PC-3 (cell line): Measurements from ENCODE around the gene RORB. TPM values are rescaled to one million over a fixed set of nuclear protein-coding genes. Genes with fewer than 3 reads are reported as not detected.

ENCODE experiments used
- ATAC-seq: fragments of 200-7000 bp; cut with Tn5 transposase; 2 replicates; pipeline ENCODE4 v1.9.1; 2020; ENCODE audit warnings: mild to moderate bottlenecking, moderate library complexity
- Bru-seq: library from RNA; stranded (reverse); fragments of 400-500 nt; gene quantifications from one replicate; lab custom pipeline; 2021; lab: Mats Ljungman, UMichigan
- BruChase-seq, 2 experiments: library from RNA; stranded (reverse); fragments of 400-500 nt; gene quantifications; one replicate each; lab custom pipeline; 2021; lab: Mats Ljungman, UMichigan
- BruUV-seq: library from RNA; stranded (reverse); fragments of 400-500 nt; replicated peaks from 2 replicates; lab custom pipeline; 2021; lab: Mats Ljungman, UMichigan
- CTCF ChIA-PET: fragments of 300-600 bp; sonication (Branson Sonifier 250); formaldehyde crosslinking; loops from one replicate; lab custom pipeline; 2022; ENCODE audit warnings: antibody characterized with exemption; lab: Charles Lee
- POLR2A ChIA-PET: fragments of 300-600 bp; sonication (Branson Sonifier 250); formaldehyde crosslinking; loops from one replicate; lab custom pipeline; 2022; ENCODE audit warnings: antibody characterized with exemption; ENCODE audit not compliant: unreplicated experiment; lab: Charles Lee
- DNase-seq: peaks from one replicate; pipeline ENCODE4 v3.0.0-alpha.2; 2015
- H2AFZ ChIP-seq: fragments of 300-600 bp; sonication (generic); 2 replicates; pipeline ENCODE4 v1.6.0; 2016; ENCODE audit warnings: antibody characterized with exemption, low read length
- H3F3A ChIP-seq: fragments of 300-600 bp; sonication (generic); one replicate; pipeline ENCODE4 v1.6.0; 2017; ENCODE audit warnings: antibody characterized with exemption, low read length, control low read depth, mild to moderate bottlenecking; ENCODE audit not compliant: unreplicated experiment
- H3K27ac ChIP-seq: fragments of 300-600 bp; sonication (generic); 2 replicates; pipeline ENCODE4 v1.5.1; 2016; ENCODE audit warnings: mild to moderate bottlenecking, low read length
- H3K27me3 ChIP-seq: fragments of 300-600 bp; sonication (generic); 2 replicates; pipeline ENCODE4 v1.6.1; 2016; ENCODE audit warnings: low read length, mixed read lengths
- H3K36me3 ChIP-seq: fragments of 300-600 bp; sonication (generic); 2 replicates; pipeline ENCODE4 v1.6.1; 2016; ENCODE audit warnings: low read depth, mixed run types, low read length, mixed read lengths
- H3K4me1 ChIP-seq: fragments of 300-600 bp; sonication (generic); 2 replicates; pipeline ENCODE4 v1.5.1; 2016; ENCODE audit warnings: low read length; ENCODE audit not compliant: insufficient read depth
- H3K4me2 ChIP-seq: fragments of 300-600 bp; sonication (generic); 2 replicates; pipeline ENCODE4 v1.6.0; 2016; ENCODE audit warnings: low read length
- H3K4me3 ChIP-seq: fragments of 300-600 bp; sonication (generic); 2 replicates; pipeline ENCODE4 v1.5.1; 2016; ENCODE audit warnings: mild to moderate bottlenecking, low read length, mixed read lengths
- H3K79me2 ChIP-seq: fragments of 300-600 bp; sonication (generic); 2 replicates; pipeline ENCODE4 v1.6.1; 2017; ENCODE audit warnings: low read length, mixed read lengths
- H3K9ac ChIP-seq: fragments of 300-600 bp; sonication (generic); 2 replicates; pipeline ENCODE4 v1.6.0; 2016; ENCODE audit warnings: mild to moderate bottlenecking, low read length
- H3K9me2 ChIP-seq: fragments of 300-600 bp; sonication (generic); replicated peaks from 2 replicates; pipeline ENCODE4 v1.6.1; 2016; ENCODE audit warnings: mixed run types, low read length, mixed read lengths
- H3K9me3 ChIP-seq: fragments of 300-600 bp; sonication (generic); 2 replicates; pipeline ENCODE4 v1.6.1; 2016; ENCODE audit warnings: low read length, mixed read lengths
- H4K20me1 ChIP-seq: fragments of 300-600 bp; sonication (generic); 2 replicates; pipeline ENCODE4 v1.6.1; 2016; ENCODE audit warnings: low read length, mixed read lengths
- EZH2 ChIP-seq: fragments of 300-600 bp; sonication (generic); IDR thresholded peaks from one replicate; pipeline ENCODE4 v1.6.1; 2017; ENCODE audit warnings: antibody characterized with exemption, mild to moderate bottlenecking, low read length; ENCODE audit not compliant: unreplicated experiment
- EZH2phosphoT487 ChIP-seq: fragments of 300-600 bp; sonication (generic); IDR thresholded peaks from 2 replicates; pipeline ENCODE4 v1.6.1; 2018; ENCODE audit warnings: mild to moderate bottlenecking, antibody characterized with exemption, low read length, borderline replicate concordance
- intact Hi-C: fragments of 100-400 bp; cut with micrococcal nuclease; formaldehyde crosslinking; loops from 2 replicates; pipeline ENCODE4 v1.9.0; 2023
- long read RNA-seq: library from polyadenylated mRNA; unstranded; transcript quantifications from one replicate; pipeline ENCODE4 v2.0.0, GENCODE V29; 2021; ENCODE audit not compliant: unreplicated experiment
- total RNA-seq: library from RNA; depleted of rRNA; stranded (reverse); fragments of >200 nt; gene quantifications from 2 replicates; pipeline ENCODE4 v1.2.3, GENCODE V29; 2014; rRNA removed
- TF ChIP-seq, protein P1 (sequence below): fragments of 300-600 bp; sonication (generic); conservative IDR thresholded peaks from 2 replicates; pipeline ENCODE4 v1.5.1; 2017; ENCODE audit warnings: antibody characterized with exemption, low read depth, mild to moderate bottlenecking, low read length

The RORB gene
- total RNA-seq: 0.06 TPM in 1 of 2 replicates, not detected in the other
- percentile 0 among the genes with signal in this experiment for Bru-seq, nascent RNA
- BruChase-seq, experiment 1, labeled RNA remaining after a 6-hour chase: not detected
- BruChase-seq, experiment 2, labeled RNA remaining after a 2-hour chase: percentile 0 among the genes with signal in this experiment
- long read RNA-seq: 0 reads

DNA sequence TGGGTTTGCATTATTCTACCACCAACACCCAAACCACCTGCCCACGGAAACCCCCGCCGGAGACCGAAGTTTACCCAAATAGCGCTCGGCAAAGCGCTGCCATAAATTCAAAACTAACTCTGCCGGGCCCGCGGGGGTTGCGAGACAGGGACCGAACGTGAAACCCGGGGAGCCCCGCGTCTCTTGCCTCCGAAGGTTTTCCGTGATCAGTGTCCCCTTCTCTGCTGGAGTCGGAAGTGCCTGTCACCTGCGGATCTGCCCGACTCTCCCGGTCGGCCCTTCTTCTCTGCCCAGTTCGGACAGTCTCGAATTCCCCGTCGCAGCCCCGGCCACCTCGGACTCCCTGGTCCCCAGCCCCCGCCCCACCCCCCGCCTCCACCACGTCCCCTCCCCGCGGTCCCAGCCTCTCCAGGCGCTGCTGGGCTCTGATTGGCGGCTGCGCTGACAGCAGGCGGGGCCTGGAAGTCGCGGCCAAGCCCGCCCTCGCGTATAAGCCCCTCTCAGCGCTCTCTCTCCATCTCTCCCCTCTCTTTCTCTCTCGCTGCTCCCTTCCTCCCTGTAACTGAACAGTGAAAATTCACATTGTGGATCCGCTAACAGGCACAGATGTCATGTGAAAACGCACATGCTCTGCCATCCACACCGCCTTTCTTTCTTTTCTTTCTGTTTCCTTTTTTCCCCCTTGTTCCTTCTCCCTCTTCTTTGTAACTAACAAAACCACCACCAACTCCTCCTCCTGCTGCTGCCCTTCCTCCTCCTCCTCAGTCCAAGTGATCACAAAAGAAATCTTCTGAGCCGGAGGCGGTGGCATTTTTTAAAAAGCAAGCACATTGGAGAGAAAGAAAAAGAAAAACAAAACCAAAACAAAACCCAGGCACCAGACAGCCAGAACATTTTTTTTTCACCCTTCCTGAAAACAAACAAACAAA, at the start of gene RORB:
Gene RORB (plus strand): TSS at position 517 of the 929 bp plus-strand sequence. CDS start 642 bp downstream, outside the sequence.
- Histone ChIP-seq H3K9me3 (no peaks in the 10 kb centered on the region), H2AFZ (peak within 1 kb of the TSS; percentile 77), H3K4me2 (peak within 1 kb of the TSS; percentile 89), H3K9ac (no peak within 1 kb of the TSS), H3K27me3 (peaks cover 50% of the 10 kb centered on the region), H4K20me1 (no peaks in the 10 kb centered on the region), H3K27ac (no peak within 1 kb of the TSS), H3K4me3 (peak within 1 kb of the TSS; percentile 64), H3F3A (no peaks in the 10 kb centered on the region), H3K9me2 (no peaks in the 10 kb centered on the region), H3K36me3 (no peaks in the 10 kb centered on the region), H3K4me1 (0 out of 2 replicates have a peak, but pooled peaks cover 7% of the 10 kb centered on the region), H3K79me2 (no peaks in the 10 kb centered on the region)
- no TSS peak for BruUV-seq
- POLR2A ChIA-PET: no interaction called here
- CTCF ChIA-PET: no interaction called here
- DNase-seq (no peak), ATAC-seq (peak; percentile 45; the same call in 1 of the 2 replicates)
- TF ChIP-seq EZH2phosphoT487: no peak
- TF ChIP-seq, protein P1, sequence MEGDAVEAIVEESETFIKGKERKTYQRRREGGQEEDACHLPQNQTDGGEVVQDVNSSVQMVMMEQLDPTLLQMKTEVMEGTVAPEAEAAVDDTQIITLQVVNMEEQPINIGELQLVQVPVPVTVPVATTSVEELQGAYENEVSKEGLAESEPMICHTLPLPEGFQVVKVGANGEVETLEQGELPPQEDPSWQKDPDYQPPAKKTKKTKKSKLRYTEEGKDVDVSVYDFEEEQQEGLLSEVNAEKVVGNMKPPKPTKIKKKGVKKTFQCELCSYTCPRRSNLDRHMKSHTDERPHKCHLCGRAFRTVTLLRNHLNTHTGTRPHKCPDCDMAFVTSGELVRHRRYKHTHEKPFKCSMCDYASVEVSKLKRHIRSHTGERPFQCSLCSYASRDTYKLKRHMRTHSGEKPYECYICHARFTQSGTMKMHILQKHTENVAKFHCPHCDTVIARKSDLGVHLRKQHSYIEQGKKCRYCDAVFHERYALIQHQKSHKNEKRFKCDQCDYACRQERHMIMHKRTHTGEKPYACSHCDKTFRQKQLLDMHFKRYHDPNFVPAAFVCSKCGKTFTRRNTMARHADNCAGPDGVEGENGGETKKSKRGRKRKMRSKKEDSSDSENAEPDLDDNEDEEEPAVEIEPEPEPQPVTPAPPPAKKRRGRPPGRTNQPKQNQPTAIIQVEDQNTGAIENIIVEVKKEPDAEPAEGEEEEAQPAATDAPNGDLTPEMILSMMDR: no peak
- peak; percentile 20 for TF ChIP-seq EZH2
- intact Hi-C loops: no loop called here

DNA sequence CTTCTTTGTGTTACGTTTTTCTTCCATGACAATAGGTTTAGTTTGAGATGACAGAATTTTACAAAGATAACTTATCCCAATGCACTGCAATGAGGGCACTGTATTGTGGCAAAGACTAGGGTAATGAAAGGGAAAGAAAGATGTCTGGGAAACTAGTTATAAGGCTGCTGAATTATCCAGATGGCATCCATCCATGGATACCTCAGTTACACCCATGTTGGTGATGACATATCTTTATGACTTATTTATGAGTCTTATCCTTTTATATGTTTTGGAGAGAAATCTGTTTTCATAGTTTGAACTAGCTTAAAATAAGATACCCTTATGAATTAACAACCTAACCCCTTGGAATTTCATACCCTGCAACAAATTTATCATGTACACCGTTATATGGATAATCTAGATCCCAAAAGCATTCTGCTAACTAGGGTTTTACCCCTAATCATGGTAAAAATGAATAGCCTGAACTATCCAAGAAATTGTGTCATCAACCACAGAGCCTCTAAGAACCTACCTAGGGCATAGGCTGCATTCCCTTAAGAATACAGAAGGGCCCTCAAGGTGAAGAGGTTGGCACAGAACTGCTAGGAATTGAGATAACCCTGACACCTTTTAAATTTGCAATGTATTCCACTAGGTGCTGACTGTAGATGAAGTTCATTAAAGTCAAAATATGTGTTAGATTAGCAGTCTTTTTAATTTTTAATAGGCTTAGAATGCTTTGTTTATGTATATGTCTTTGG, 49.5 kb upstream of the RORB start:
- TF ChIP-seq EZH2phosphoT487 (no peak), EZH2 (no peak)
- TF ChIP-seq, protein P1: no peak
- H4K20me1 ChIP-seq: no peaks in the 10 kb centered on the region
- no peaks in the 10 kb centered on the region for H3K9me3 ChIP-seq
- H3K9ac ChIP-seq: no peak overlapping the region
- DNase-seq (no peak), ATAC-seq (no peak)
- no peak overlapping the region for H3K27ac ChIP-seq
- BruUV-seq: no TSS peak
- H3F3A ChIP-seq: no peaks in the 10 kb centered on the region
- no peak overlapping the region for H3K4me2 ChIP-seq
- H3K79me2 ChIP-seq: no peaks in the 10 kb centered on the region
- no peaks in the 10 kb centered on the region for H3K27me3 ChIP-seq
- no peak overlapping the region for H3K4me3 ChIP-seq
- H3K36me3 ChIP-seq: no peaks in the 10 kb centered on the region
- no peaks in the 10 kb centered on the region for H3K4me1 ChIP-seq
- ChIA-PET POLR2A (no interaction called here), CTCF (no interaction called here)
- H3K9me2 ChIP-seq: no peaks in the 10 kb centered on the region
- intact Hi-C loops: no loop called here
- H2AFZ ChIP-seq: no peak overlapping the region
